CD4-positive, alpha-beta memory T cell (primary cell): ENCODE measurements around the gene PRDX3. TPM values are rescaled to one million over a fixed set of nuclear protein-coding genes. Genes with fewer than 3 reads are reported as not detected.

Source experiments
- CTCF ChIA-PET: fragments of 350-600 bp; sonication (Branson Sonifier 250); formaldehyde crosslinking; loops from one replicate; lab custom pipeline; 2021; ENCODE audit warnings: inconsistent platforms; ENCODE audit not compliant: partially characterized antibody; lab: Charles Lee
- POLR2A ChIA-PET: fragments of 350-600 bp; sonication (Branson Sonifier 250); formaldehyde crosslinking; loops from one replicate; lab custom pipeline; 2021; ENCODE audit not compliant: partially characterized antibody; lab: Charles Lee
- DNase-seq, 5 donors: peaks; one replicate each; pipeline versions ENCODE4 v3.0.0 to v3.0.0-alpha.2; 2020 to 2022; ENCODE audit warnings: mixed read lengths in 1 of 5
- H3K27ac ChIP-seq: one replicate; pipeline ENCODE4 v1.7.0; 2013; ENCODE audit warnings: low read depth, low read length
- H3K27me3 ChIP-seq: 2 replicates; pipeline ENCODE4 v1.7.0; 2013; ENCODE audit warnings: mild to moderate bottlenecking, low read length, moderate library complexity; ENCODE audit not compliant: insufficient read depth
- H3K36me3 ChIP-seq: 2 replicates; pipeline ENCODE4 v1.7.0; 2013; ENCODE audit warnings: mild to moderate bottlenecking, low read length, moderate library complexity; ENCODE audit not compliant: insufficient read depth
- H3K4me1 ChIP-seq: 2 replicates; pipeline ENCODE4 v1.7.0; 2013; ENCODE audit warnings: mild to moderate bottlenecking, low read length, moderate library complexity; ENCODE audit not compliant: insufficient read depth
- H3K4me3 ChIP-seq, 2 donors: one replicate each; pipeline ENCODE4 v1.7.0; 2013; ENCODE audit warnings: low read length in 2 of 2, mild to moderate bottlenecking in 1 of 2
- H3K9me3 ChIP-seq, 2 donors: one replicate each; pipeline ENCODE4 v1.7.0; 2013; ENCODE audit warnings: low read length in 2 of 2, control low read depth in 1 of 2; ENCODE audit not compliant: control insufficient read depth in 1 of 2
- H3K27ac Mint-ChIP-seq, 7 donors: one replicate each; pipeline ENCODE4 v1.8.0; 2020 to 2021; ENCODE audit warnings: mixed read lengths in 7 of 7, mild to moderate bottlenecking in 6 of 7, inconsistent platforms in 3 of 7, moderate library complexity in 3 of 7
- H3K27me3 Mint-ChIP-seq, 2 donors: one replicate each; pipeline ENCODE4 v1.8.0; 2020 to 2021; ENCODE audit warnings: mixed read lengths in 2 of 2
- H3K36me3 Mint-ChIP-seq, 2 donors: one replicate each; pipeline ENCODE4 v1.8.0; 2020 to 2021; ENCODE audit warnings: mixed read lengths in 2 of 2, inconsistent platforms in 1 of 2, mild to moderate bottlenecking in 1 of 2
- H3K4me1 Mint-ChIP-seq, 4 donors: one replicate each; pipeline ENCODE4 v1.8.0; 2020 to 2021; ENCODE audit warnings: mixed read lengths in 4 of 4, mild to moderate bottlenecking in 1 of 4
- H3K4me3 Mint-ChIP-seq, 8 donors: one replicate each; pipeline ENCODE4 v1.8.0; 2020 to 2021; ENCODE audit warnings: mixed read lengths in 8 of 8, mild to moderate bottlenecking in 7 of 8, moderate library complexity in 6 of 8, inconsistent platforms in 3 of 8
- H3K9me3 Mint-ChIP-seq, 8 donors: one replicate each; pipeline ENCODE4 v1.8.0; 2020 to 2021; ENCODE audit warnings: mixed read lengths in 8 of 8, mild to moderate bottlenecking in 5 of 8, inconsistent platforms in 3 of 8, moderate library complexity in 1 of 8
- intact Hi-C: fragments of 100-400 bp; cut with micrococcal nuclease; formaldehyde crosslinking; loops from one replicate; pipeline ENCODE4 v1.15.1; 2023
- polyA plus RNA-seq, 2 donors: library from polyadenylated mRNA; unstranded; fragments of 300-500 nt; fragmentation: Illumina TruSeq; gene quantifications; one replicate each; pipeline ENCODE4 v1.2.3, GENCODE V29; 2021
- total RNA-seq, 2 experiments: library from RNA; stranded (reverse); gene quantifications; one replicate each; pipeline ENCODE4 v1.2.3, GENCODE V29; 2021

The PRDX3 gene
- total and polyA plus RNA-seq, 4 experiments from 2014 or later, result 34.3 to 127 (median 81.6) TPM

DNA sequence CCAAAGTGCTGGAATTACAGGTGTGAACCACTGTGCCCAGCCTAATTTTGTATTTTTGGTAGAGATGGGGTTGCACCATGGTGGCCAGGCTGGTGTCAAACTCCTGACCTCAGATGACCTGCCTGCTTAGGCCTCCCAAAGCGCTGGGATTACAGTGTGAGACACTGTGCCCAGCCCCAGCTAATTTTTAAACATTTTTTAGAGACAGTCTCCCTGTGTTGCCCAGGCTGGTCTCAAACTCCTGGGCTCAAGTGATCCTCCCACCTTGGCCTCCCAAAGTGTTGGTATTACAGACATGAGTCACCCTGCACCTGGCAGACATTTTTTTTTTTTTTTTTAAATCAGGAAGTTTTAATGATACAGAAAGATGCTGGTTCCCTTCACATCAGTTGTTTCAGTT, 59.2 kb downstream of the PRDX3 start:
- H3K4me3 Mint-ChIP-seq, result no peak overlapping the region
- CTCF ChIA-PET, result interaction anchor here (0.9 to 1.1 kb wide), 3 partner anchors 11 to 62 kb away, joined by 3 read pairs; no protein-coding TSS in a partner anchor
- no peaks in the 10 kb centered on the region for H3K27me3 Mint-ChIP-seq
- no peak overlapping the region for H3K27ac ChIP-seq
- no peaks in the 10 kb centered on the region for H3K4me1 ChIP-seq
- no peak for DNase-seq
- H3K4me3 ChIP-seq, result no peak overlapping the region
- intact Hi-C loops, result no loop called here
- no peaks in the 10 kb centered on the region for H3K9me3 ChIP-seq
- POLR2A ChIA-PET, result interaction anchor here (1.2 to 1.4 kb wide), 2 partner anchors 13 to 28 kb away, joined by 5 to 7 read pairs; no protein-coding TSS in a partner anchor
- peaks cover 27 to 41% of the 10 kb centered on the region in 2 donors for H3K36me3 Mint-ChIP-seq
- H3K27ac Mint-ChIP-seq, result no peak overlapping the region
- peaks cover 15% of the 10 kb centered on the region for H3K36me3 ChIP-seq
- peaks cover 0 to 4% (median under 1%) of the 10 kb centered on the region in 4 donors for H3K4me1 Mint-ChIP-seq
- H3K27me3 ChIP-seq, result no peaks in the 10 kb centered on the region
- no peaks in the 10 kb centered on the region for H3K9me3 Mint-ChIP-seq

DNA sequence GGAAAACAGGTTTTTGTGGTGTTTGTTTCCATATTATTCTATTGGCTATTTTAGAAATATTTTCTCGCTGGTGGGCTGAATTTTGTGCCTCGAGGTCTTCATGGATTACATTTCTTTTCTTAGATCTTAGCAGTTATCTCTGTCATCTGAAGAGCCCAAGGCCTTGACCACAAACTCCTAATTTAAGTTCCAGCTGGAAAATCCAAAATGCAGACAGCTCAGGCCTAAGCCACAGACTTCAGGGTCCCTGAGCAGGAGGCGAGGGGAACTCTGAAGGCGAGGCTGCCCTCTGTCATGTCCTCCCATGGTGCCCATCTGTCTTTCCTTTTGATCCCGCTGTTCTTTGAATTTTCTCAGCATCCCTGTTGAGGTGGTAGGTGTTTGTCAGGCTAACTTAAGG, 60.4 kb downstream of the PRDX3 start:
- peaks cover 24% of the 10 kb centered on the region for H3K36me3 ChIP-seq
- POLR2A ChIA-PET, result interaction anchor here (0.6 to 1.4 kb wide), 3 partner anchors 14 to 35 kb away, joined by 3 to 7 read pairs (median 5); no protein-coding TSS in a partner anchor

More for the DNA sequence above, 60.4 kb downstream of the PRDX3 start:
- Histone ChIP-seq H3K9me3 (no peaks in the 10 kb centered on the region), H3K27me3 (no peaks in the 10 kb centered on the region), H3K27ac (no peak overlapping the region), H3K4me3 (no peak overlapping the region), H3K4me1 (no peaks in the 10 kb centered on the region)
- peaks cover 36 to 51% of the 10 kb centered on the region in 2 donors for H3K36me3 Mint-ChIP-seq
- no peaks in the 10 kb centered on the region for H3K27me3 Mint-ChIP-seq
- CTCF ChIA-PET, result interaction anchor here (0.8 kb wide), 1 partner anchor 38 kb away, joined by 3 read pairs; the partner anchor contains the start of gene EIF3A
- H3K4me3 Mint-ChIP-seq, result no peak overlapping the region
- peaks cover 4 to 10% (median 4%) of the 10 kb centered on the region in 4 donors for H3K4me1 Mint-ChIP-seq
- no peaks in the 10 kb centered on the region for H3K9me3 Mint-ChIP-seq
- intact Hi-C loops, result no loop called here
- no peak for DNase-seq
- no peak overlapping the region for H3K27ac Mint-ChIP-seq

Other genes with a start within 250 kb of the PRDX3 start
- under 1 TPM; 0.49 to 0.64 TPM for gene NANOS1, start 149.1 kb downstream of the PRDX3 start, total RNA-seq
- gene NANOS1, start 149.1 kb downstream of the PRDX3 start, polyA plus RNA-seq, result under 1 TPM in 1 of 2 donors, not detected in 1; 0.11 TPM
- 100 to 1,000 TPM; 122 to 129 TPM for gene EIF3A, start 98.0 kb downstream of the PRDX3 start, total RNA-seq
- gene EIF3A, start 98.0 kb downstream of the PRDX3 start, polyA plus RNA-seq, result 10 to 100 TPM; 29.8 to 81.7 TPM
- 10 to 100 TPM; 48.0 to 53.4 TPM for gene DENND10, start 74.7 kb downstream of the PRDX3 start, total RNA-seq
- gene DENND10, start 74.7 kb downstream of the PRDX3 start, polyA plus RNA-seq, result 10 to 100 TPM; 54.9 to 76.7 TPM
- 10 to 100 TPM; 17.2 to 18.5 TPM for gene SFXN4, start 13.1 kb downstream of the PRDX3 start, total RNA-seq
- gene SFXN4, start 13.1 kb downstream of the PRDX3 start, polyA plus RNA-seq, result 10 to 100 TPM; 13.9 to 14.0 TPM
- gene GRK5, start 28.8 kb upstream of the PRDX3 start, total RNA-seq, result 10 to 100 TPM; 26.7 to 27.9 TPM
- 10 to 100 TPM in 1 of 2 donors, 1 to 10 TPM in 1; 7.6 to 10.6 TPM for gene GRK5, start 28.8 kb upstream of the PRDX3 start, polyA plus RNA-seq